Measurements from ENCODE around the gene ZRANB3.

GRCh38 chr2:135248611-135249010 lies 282.4 kb downstream of the ZRANB3 start:
- TF ChIP-seq POLR2AphosphoS5 (IDR thresholded peaks at IDR 0.05; ENCODE audit: borderline replicate concordance, low read depth, low read length) (no peak), FOXP2 (optimal IDR thresholded peaks at IDR 0.05; ENCODE audit: control extremely low read depth, extremely low read length, insufficient read depth) (no peak), EZH2 (IDR thresholded peaks at IDR 0.05) (no peak)
